Subcutaneous preadipocyte (primary cell): Measurements from ENCODE around the gene AP2A1. TPM values are rescaled to one million over a fixed set of nuclear protein-coding genes. Genes with fewer than 3 reads are reported as not detected.

Source experiments
- small RNA-seq: library from RNA; depleted of rRNA; stranded (forward); fragments of <200 nt; gene quantifications from one replicate; pipeline ENCODE3, GENCODE V24; 2012
- total RNA-seq: library from RNA; depleted of rRNA; stranded (reverse); fragments of >200 nt; gene quantifications from 2 replicates; pipeline ENCODE4 v1.2.3, GENCODE V29; 2012

AP2A1 gene
- 131 and 140 TPM in 2 replicates for total RNA-seq

GRCh38 chr19:49766930-49767299 lies at the start of gene AP2A1:
Gene AP2A1 (plus strand): TSS chr19:49767001. CDS start chr19:49767134, 133 bp downstream.

DNA sequence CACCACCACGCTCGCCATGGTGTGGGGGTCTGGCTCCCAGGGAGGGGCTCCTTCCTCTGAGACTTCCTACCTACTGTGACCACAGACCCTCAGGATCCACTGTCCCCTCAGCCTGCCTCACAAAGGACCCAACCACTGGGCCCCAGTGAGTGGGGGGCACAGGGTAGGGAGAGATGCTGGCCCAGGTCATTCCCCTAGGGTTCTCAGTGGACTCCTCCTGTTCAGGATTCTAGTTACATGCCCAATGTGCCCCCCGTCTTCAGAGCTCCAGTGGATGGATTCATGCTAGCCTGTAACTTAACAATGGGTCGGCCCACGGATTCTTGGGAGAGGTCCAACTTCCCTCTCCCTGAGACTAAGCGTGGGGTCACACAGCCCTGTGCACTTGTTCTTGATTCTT lies 3.6 kb upstream of the AP2A1 start, which contains the start of gene TSKS:
Gene TSKS (minus strand): TSS at position 77 of the 400 bp plus-strand sequence. CDS start 59 bp downstream, at position 18.

DNA sequence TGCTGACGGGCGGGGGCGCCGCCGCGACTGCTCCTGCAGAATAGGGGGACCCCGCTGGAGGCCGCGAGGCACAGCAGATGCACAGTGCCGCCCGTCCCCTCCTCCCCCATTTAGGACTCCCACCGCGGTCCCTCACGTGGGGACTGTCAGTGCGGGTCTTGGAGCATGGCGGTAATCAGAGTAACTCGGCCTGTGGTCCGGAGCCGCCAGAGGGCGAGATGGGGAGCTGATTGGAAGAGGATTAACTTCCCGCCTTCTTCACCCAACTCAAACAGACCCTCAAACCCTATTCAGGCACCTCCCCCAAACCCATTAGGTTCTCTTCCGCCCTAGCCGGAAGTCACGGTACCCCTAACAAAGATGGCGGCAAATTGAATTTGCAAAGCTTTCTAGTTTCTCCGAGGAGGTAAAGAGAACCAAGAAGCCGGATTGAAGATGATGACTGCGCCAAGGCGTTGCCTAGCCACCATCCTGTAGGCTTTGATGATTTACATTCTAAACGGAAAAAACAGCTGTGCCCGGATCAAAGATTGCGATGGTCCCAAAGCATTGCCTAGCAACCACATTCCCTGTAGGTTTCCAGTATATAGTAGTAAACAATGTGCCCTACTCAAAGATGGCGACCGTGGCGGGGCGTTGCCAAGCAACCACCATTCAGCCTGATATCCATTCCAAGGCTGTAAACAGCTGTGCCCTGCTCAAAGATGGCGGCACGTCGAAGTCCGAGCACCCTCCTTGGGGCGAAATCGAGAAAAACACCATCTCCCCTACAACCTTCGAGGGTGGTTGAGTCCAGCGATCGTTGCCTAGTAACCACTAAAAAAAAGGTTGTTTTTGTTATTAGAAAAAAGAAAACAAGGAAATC lies 46.4 kb downstream of the AP2A1 start, which contains the start of gene FUZ:
Gene FUZ (minus strand): TSS at position 296 of the 865 bp plus-strand sequence. CDS start 186 bp downstream, at position 110.

GRCh38 chr19:49817964-49818648 lies 51.3 kb downstream of the AP2A1 start, which contains the start of gene MED25:
Gene MED25 (plus strand): TSS chr19:49818289. CDS start chr19:49818342, 53 bp downstream.

GRCh38 chr19:49850487-49851342 lies 83.9 kb downstream of the AP2A1 start, which contains the start of gene PTOV1:
Gene PTOV1 (plus strand): TSS chr19:49851159.

Small RNA genes lying within 50 kb of the gene (small RNA-seq; reads per million reads assigned to genes)
- gene MIR4749 (not detected), gene MIR6799 (not detected), gene RNU6-841P (not detected)

Other genes with a start within 250 kb of the AP2A1 start
- gene RCN3, start 239.0 kb upstream of the AP2A1 start, total RNA-seq = 135 and 207 TPM in 2 replicates
- 71.4 and 98.5 TPM in 2 replicates for gene NOSIP, start 186.4 kb upstream of the AP2A1 start, total RNA-seq
- 0.37 and 0.39 TPM in 2 replicates for gene PRRG2, start 185.7 kb upstream of the AP2A1 start, total RNA-seq
- gene PRR12, start 175.8 kb upstream of the AP2A1 start, total RNA-seq = 2.6 and 3.5 TPM in 2 replicates
- 39.3 and 42.0 TPM in 2 replicates for gene RRAS, start 126.9 kb upstream of the AP2A1 start, total RNA-seq
- gene SCAF1, start 124.8 kb upstream of the AP2A1 start, total RNA-seq = 15.4 and 19.9 TPM in 2 replicates
- 47.5 and 53.3 TPM in 2 replicates for gene IRF3, start 101.1 kb upstream of the AP2A1 start, total RNA-seq
- 5.9 and 9.4 TPM in 2 replicates for gene BCL2L12, start 101.1 kb upstream of the AP2A1 start, total RNA-seq
- gene PRMT1, start 89.7 kb upstream of the AP2A1 start, total RNA-seq = 341 and 403 TPM in 2 replicates
- gene ADM5, start 77.4 kb upstream of the AP2A1 start, total RNA-seq = 0.73 and 1.2 TPM in 2 replicates
- 16.0 and 22.0 TPM in 2 replicates for gene CPT1C, start 75.9 kb upstream of the AP2A1 start, total RNA-seq
- 0.59 and 1.5 TPM in 2 replicates for gene TSKS, start 3.7 kb upstream of the AP2A1 start, total RNA-seq
- gene FUZ, start 46.3 kb downstream of the AP2A1 start, total RNA-seq = 16.4 and 23.1 TPM in 2 replicates
- 14.9 and 16.2 TPM in 2 replicates for gene MED25, start 51.3 kb downstream of the AP2A1 start, total RNA-seq
- gene PTOV1, start 84.2 kb downstream of the AP2A1 start, total RNA-seq = 36.4 and 49.5 TPM in 2 replicates
- 33.8 and 55.5 TPM in 2 replicates for gene PNKP, start 100.6 kb downstream of the AP2A1 start, total RNA-seq
- 13.2 and 13.5 TPM in 2 replicates for gene AKT1S1, start 110.4 kb downstream of the AP2A1 start, total RNA-seq
- gene TBC1D17, start 110.7 kb downstream of the AP2A1 start, total RNA-seq = 15.6 and 16.5 TPM in 2 replicates
- 0.20 and 1.1 TPM in 2 replicates for gene IL4I1, start 129.9 kb downstream of the AP2A1 start, total RNA-seq
- 5.9 and 6.8 TPM in 2 replicates for gene ATF5, start 162.2 kb downstream of the AP2A1 start, total RNA-seq
- gene NUP62, start 162.5 kb downstream of the AP2A1 start, total RNA-seq = 26.8 and 45.5 TPM in 2 replicates
- gene SIGLEC11, start 194.2 kb downstream of the AP2A1 start, total RNA-seq = not detected in 2 replicates